Islet precursor cell (in vitro differentiated cells): ENCODE results near the gene PTPRG.

ENCODE experiments used
- DNase-seq: peaks from one replicate; pipeline ENCODE4 v3.0.0-alpha.2; 2018

The PTPRG gene

DNA sequence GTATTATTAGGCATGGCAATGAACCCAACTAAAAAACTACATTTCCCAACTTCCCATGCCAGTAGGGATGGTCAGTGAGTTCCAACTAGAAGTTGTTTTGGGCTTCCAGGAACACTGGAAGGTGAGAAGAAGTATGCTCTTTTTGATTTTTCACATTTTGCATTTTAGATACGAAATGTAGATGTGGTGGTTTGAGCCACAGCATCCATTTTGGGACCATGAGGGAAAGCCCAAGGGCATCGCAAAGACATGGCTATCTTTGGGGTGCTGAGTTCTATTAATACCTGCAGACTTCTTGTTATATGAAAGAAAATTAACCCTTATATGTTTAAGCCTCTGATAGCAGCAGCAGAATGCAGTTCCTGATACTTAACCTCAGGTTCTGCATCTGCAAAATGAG is 62.9 kb downstream of the PTPRG start:
- no peak for DNase-seq

DNA sequence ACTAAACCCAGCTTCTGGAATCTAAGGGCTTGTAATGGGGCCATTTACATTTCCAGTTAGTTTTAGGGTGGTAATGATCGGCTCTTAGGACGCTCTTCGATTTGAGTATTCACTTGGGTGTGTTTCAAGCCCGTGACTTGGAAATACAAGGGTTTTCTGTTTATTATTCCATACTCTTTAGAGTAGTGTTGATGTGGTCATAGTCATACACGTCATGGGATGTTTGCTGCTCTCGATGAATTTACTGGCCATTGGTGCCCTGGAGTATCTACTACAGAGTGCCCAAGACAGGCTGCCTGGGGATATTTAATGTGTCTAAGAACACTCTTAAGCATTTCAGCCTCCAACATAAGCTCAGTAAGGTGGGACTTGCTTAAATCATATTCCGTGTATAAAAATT is 64.1 kb downstream of the PTPRG start:
- no peak for DNase-seq

DNA sequence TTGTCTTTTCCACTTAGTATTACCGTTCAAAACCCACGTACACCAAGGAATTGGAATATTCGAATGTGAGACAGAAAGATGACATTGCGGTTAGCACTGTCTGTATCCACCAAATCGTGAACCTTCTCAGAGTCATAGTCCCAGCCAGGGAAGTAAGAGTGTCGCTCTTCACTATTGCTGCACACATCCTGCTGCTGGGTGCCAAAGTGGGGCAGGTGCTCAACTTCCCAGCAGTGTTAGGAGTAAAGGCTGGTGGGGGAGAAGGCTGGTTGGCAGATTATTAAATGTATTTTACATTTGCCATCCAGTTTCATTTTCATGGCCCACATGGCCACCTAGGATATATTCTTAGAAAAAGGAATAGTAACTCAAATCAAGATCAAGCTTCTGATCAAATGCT is 65.1 kb downstream of the PTPRG start:
- no peak for DNase-seq

GRCh38 chr3:61627768-61628185 is 66.4 kb downstream of the PTPRG start:
- no peak for DNase-seq

- no peak for DNase-seq
Observed at GRCh38 chr3:61628636-61629035, 67.3 kb downstream of the PTPRG start.

DNA sequence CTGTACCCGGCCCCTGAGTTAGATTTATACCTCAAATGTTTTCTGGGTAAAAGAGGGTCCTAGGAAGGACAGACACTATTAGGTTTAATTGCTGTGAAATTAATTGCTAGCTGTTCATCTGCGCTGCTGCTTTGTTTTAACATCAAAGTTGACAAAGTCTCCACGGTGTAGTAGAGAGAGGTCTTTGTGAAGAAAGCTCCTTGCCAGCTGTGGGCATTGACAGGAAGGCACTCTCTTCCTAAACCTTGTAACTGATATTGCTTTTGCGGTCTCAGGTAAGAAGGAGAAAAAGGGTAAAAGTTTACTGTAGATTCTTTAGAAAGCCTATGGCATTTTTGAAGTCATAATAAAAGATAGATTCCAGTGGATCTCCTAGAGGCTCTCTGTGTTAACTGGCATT is 68.1 kb downstream of the PTPRG start:
- no peak for DNase-seq

DNA sequence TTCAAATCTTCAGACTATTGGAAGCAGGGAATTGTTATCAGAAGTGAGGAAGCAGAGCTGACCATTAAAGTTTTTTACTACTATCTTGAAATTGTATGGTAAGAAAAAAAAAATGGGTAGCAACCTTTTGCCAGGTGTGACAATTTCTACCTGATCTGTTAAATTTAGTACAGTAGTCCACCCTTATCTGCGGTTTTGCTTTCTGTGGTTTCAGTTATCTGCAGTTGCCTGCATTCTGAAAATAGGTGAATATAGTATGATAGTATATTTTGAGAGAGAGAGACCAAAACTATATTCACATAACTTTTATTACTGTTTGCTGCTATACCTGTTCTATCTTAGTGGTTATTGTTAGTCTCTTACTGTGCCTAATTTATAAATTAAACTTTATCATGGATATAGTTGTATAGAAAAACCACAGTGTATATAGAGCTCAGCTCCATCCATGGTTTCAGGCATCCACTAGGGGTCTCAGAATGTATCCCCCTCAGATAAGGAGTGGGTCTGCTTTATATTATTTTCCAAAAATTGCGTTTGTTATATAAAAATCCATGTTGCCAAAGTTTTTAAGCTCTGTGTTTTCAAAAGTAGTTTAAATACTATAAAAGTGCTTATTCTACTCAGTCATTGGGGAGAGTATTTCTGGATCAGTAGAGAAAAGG is 69.9 kb downstream of the PTPRG start:
- DNase-seq = no peak

DNA sequence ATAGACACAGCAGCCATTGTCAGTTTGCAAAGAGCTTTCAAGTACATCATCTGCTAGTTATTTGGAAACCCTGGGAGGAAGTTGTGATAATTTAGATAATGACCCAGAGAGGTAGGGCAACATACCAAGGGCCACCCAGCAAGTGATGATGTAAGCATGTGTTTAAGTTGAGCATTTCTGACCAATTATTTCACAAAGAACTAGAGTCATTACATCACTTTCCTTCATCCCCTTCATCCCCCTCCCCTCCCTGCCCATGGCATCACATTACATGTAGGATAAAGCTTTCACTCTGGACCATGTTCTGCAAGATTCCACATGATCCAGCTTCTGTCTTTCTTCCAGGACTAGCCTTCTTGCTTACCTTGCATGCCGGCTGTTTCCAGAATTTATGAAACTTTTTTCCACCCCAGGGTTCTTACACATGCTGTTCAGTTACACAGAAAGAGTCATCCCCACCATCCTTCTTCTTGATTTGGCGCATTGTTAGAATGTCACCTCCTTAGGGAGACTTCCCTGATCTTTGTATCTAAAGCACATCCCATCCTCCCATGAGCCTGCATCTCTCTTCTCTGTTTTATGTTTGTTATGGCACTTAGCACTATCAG is 71.3 kb downstream of the PTPRG start:
- DNase-seq = peak; percentile 52

DNA sequence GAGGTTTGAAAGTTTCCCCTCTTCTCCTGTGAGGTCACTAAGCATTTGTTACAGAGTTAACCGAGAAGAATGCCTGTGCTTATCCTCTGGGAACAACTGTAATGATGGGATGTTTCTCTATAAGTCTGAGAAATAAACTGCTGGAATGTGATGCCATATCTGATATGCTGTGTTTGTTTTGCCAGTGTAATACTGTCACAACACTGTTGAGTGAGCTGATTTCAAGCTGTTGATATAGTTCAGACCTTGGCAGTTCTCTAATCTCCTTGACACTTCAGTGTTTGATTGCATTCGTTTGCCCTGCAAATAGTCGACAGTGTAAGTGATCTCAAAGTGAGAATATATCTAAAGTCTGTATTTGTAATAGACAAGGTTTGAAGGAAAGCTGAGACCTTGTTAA is 73.3 kb downstream of the PTPRG start:
- DNase-seq = no peak

- peak; percentile 59 for DNase-seq
Observed at GRCh38 chr3:61637088-61638051, 76.0 kb downstream of the PTPRG start.

- no peak for DNase-seq
Observed at GRCh38 chr3:61638741-61639140, 77.4 kb downstream of the PTPRG start.

DNA sequence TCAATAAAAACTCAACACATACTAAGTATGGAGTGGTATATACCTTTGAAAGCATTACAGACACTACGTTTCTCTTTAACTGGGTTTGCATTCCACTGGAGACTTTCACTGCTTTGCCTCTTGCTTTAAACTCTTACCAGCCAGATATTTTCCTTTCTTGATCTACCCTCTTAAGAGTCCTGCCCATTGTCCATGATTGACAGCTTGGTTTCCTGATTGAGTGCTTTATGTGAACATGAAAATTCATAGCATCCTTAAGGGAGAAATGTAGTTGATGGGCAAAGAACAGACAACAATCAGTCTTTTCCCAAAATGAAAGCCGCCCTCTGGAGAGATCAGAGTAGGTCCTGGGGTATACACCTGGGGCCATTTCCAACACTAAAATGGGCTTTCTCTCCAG is 78.6 kb downstream of the PTPRG start:
- no peak for DNase-seq

- no peak for DNase-seq
Observed at GRCh38 chr3:61645148-61645547, 83.8 kb downstream of the PTPRG start.

GRCh38 chr3:61646360-61646759 is 85.0 kb downstream of the PTPRG start:
- no peak for DNase-seq

DNA sequence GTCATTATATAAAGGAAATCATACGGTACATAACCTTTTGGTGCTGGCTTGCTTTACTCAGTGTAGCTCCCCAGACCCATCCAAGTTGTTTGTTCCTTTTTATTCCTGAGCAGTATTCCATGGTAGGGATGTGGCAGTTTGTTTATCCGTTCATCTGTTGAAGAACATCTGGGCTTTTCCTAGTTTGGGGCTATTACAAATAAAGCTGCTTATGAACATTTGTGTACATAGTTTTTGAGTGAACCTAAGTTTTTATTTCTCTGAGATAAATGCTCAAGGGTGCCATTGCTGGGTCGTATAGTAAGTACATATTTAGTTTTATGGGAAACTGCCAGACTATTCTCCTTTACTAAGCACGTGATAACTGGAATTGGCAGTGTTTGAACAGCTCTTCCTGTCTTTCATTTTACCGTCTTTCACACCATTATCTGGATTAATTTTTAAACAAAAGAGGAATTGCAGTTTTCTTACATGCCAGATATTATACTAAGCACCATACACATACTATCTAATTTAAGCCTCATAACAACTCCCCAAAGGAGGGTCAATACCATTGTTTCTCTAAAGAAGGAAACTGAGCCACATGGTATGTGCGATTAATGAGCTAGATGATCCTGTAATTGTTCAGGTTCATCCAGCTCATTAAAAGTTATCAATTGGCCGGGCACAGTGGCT is 85.6 kb downstream of the PTPRG start:
- DNase-seq = no peak

DNA sequence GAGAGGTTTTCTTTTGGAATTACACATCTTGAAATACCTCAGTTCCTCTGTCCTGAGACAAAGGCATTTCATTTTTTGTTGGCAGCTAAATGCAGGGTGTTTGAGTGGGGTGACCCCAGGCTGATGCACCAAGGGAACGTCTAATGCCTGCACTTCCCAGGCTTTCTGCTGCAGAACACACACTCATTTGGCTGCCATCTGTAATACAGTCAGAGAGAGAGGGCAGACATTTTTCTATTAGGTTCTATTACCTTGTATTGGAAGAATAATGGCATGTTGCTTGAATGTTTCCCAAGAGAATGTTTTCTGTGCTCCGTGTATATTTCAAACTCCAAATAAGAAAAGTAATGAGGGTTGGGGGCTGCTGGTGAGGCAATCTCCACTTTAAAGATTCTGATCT is 87.1 kb downstream of the PTPRG start:
- peak; percentile 2 for DNase-seq

DNA sequence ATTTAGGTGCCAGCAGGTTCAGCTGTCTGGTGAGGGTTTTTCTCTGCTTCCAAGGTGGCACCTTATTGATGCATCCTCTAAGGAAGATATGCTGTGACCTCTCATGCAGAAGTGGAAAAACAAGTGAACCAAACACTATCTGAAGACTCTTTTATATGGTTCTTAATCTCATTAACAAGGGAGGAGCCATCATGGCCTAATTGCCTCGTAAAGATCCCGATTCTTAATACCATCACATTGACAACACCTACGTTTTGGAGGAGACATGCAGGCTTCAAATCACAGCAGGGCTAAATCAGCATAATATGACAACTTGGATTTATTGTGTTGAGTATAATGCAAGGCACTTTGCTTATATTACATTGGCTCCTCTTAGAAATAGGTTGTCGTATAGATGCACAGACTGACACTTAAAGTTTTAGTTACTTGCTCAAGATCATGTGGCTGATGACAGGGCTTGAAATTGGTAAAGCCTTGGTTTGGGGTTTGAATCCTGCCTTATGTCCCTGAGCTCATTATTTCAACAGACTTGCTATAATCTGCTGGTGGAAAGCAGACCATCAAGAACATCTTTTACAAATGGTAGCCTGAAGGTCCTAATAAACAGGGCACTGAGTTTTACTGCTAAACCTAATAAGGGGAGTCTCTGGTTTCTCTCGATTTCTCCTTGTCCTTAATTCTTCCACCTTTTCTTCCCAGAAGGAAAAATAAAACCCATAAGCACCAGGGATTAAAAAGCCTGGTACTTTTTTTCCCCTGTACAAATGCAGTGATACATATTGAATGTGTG is 88.2 kb downstream of the PTPRG start:
- DNase-seq = no peak

- DNase-seq = no peak
Observed at GRCh38 chr3:61650276-61650675, 88.9 kb downstream of the PTPRG start.

GRCh38 chr3:61650719-61651410 is 89.5 kb downstream of the PTPRG start:
- no peak for DNase-seq

GRCh38 chr3:61657689-61658088 is 96.3 kb downstream of the PTPRG start:
- DNase-seq = no peak

GRCh38 chr3:61662861-61663260 is 101.5 kb downstream of the PTPRG start:
- no peak for DNase-seq
